IPS-NIHi7 (cell line): ENCODE measurements around the gene HDAC9.

Experiments
- DNase-seq: peaks from one replicate; pipeline ENCODE4 v3.0.0; 2012; ENCODE audit warnings: mixed read lengths; ENCODE audit errors: extremely low spot score

The HDAC9 gene

DNA sequence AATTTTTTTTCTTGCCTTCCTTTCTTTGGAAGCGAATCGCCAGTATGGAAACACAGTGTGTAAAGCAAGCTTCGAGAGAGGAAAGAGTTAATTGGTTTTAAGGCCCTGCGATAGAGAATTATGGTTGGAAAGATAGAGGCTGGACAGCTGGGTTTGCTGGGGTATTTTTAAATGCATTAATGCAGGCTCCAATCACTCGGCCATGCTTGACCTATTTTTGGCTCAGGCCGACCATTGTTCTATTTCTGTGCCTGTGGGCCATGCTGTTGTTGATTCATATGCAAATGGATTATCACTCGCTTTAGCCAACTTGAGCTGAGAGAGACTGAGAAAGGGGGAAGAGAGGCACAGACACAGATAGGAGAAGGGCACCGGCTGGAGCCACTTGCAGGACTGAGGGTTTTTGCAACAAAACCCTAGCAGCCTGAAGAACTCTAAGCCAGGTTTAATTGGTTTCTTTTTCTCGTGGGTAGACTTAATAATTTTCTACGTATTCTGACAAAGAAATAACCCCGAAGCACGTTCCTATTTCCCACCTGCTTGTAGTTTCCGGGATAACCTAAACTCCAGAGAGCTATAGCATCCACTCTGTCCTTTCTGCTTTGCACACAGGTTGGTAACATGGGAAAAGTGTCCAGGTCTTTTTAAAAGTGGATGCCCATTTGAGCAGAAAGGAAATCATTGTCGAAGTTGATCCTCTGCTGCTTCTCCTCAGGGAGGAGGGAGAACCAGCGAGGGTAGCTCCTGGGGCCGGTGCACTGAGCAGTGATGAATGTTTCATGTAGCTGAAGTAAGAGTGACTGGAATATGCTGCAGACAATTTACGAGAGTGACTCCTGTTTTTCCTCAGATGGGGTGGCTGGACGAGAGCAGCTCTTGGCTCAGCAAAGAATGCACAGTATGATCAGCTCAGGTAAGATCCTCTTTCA, at the start of gene HDAC9:
Gene HDAC9 (plus strand): TSS at position 338 of the 929 bp plus-strand sequence. CDS start 554 bp downstream, at position 892.
- DNase-seq, result peak; percentile 42

DNA sequence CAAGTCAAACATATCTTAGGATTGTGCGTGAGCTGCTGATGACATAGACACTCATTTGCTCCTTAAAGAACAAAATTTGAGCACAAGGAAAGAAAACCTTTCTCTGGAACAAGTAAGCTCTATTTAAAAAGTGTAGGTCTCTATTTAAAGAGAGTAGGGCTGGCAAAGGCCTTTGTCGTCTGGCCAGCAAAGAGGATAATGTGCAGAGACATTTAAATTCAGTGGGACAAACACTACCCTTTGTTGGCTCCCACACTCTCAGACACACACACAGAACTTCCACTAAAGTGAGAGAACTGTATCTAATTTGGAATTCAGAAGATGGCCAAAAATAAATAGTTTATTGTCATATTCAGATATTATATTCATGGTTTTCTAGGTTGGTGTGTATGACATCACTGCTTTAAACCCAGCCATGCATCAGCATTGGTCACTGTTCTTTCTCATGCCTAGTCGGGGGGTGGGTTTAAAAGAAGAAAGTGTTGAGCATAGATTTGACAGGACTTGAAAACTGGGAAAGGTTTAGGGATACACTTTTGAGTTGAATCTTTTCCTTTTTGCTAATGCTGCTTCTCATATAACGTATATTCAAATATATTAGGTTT, 49.5 kb upstream of the HDAC9 start:
- DNase-seq, result no peak

DNA sequence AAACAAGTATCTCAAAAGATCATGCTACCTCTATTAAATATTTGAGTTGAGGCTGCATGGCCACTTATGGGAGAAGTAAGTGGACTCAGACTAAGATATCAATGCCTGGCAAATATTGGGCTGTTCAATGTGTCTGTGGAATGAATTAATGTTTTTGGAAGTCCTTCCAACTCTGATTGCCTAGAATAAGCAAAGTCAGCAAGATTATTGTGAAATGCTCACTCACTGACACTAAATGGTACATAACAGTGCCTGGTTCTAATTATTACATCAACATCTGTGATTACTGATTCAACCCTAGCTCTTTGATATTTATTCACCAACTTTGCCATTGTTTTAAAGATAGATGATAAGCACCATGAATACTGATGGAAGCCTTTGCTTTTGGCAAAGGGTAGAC, 45.5 kb upstream of the HDAC9 start:
- DNase-seq, result no peak

DNA sequence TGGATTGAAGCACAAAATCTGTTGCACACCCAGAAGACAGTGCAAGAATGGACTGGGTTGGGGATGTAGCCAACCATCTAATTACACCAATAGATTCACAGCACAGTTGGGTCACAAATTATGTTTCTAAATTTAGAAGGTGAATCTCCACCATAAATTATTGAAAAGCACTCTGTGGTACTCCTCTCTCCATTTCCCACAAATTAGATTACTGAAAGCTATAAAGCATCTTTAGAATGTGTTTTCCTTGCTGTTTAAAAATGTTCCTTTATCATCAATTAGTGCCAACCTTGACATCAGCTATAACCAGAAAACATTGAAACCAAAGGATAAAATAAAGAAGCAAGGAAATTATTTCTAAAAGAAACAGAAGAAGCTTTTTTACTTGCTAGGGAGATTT, 39.9 kb upstream of the HDAC9 start:
- DNase-seq, result no peak

DNA sequence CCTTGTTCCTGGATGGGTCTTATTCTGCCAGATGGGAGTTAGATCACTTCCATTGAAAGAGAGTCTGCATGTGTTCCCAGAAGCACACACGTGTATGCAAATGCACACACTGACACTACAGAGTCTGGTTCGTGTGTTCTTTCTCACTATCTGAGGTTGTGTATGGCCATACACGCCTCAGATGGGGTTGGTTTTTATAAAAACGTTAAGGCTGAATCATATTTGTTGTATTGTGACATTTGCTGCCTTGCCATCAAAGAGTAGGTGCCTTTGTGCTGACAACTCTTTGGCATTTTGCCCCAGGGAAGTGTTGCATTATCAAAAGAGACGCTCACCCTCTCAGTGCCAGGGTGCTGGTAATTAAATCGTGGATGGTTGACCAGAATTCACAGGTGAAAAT, 37.7 kb upstream of the HDAC9 start:
- DNase-seq, result no peak

DNA sequence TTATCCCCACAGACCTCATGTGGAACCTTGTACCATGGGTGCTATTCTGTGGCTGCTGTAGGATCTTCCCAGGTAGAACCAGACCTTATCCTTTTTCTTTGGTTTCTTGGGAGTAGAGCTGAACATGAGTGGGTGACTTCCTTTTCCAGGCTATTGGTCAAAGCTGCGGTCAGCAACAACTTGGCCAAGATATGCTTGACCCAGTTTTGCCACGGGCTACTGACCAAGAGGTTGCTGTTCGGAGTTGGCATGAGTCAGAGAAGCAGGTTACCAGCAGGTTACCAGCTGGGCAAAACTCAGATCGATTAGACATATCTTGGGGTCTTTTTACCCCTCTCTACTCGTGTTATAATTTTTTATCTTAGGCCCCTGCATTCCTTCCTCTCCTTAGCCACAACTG, 36.7 kb upstream of the HDAC9 start:
- DNase-seq, result no peak

DNA sequence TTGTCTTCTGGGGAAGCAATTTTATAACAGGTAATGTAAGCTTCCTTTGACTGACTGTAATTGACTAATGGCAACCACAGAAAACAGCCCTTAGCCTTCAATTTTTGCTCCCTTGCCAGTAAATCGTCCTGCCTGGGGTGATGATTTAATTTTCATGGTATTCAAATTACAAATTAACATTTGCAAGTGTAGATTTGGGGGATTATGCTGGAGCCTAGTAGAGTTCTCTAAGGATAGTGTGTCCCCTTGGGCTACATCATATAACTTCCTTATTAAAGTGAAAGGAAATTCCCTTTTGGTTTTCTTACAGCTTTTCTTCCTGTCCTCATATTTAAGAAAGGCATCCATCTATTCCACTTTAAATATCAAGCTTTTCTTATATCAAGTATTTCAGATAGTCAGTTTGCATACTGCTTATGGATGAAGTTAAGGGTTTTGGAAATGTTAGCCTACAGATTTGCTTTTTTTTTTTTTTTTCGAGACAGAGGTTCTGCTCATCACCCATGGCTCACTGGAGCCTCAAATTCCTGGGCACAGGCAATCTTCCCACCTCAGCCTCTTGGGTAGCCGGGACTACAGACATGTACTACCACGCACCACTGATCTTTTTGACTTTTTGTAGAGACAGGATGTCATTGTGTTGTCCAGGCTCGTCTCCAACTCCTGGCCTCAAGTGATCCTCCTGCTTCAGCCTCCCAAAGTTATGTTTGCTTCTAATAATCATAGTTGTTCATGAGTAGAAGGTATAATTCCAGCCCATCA, 35.9 kb upstream of the HDAC9 start:
- DNase-seq, result no peak

DNA sequence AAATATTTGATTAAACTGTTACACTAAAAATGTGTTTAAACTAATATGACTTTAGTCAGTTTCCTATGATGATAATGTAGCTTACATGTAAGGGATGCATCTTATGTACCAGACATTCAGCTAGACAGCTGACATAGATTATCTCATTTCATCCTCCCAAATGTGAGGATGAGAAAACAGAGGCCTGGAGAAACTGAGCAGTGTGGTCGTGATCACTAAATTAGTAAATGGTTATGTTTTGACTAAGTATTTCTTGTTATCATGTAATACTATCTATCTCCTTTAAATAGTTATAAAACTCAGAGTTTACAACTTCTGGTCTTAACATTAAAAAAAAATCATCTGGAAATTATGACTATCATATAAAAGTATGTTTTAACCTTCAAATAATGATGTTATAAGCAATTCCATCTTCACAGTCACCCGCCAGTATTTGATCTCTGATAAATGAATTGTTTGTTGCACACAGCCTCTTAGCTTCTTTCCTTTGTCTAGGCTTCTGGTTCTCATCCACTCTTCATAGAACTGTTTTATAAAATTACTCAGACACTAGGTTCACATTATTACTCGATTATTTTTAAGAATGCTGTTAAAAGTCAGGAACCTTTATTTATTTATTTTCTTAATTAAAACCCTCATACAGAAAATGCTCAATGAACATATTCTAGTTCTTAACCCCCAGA, 33.6 kb upstream of the HDAC9 start:
- no peak for DNase-seq

DNA sequence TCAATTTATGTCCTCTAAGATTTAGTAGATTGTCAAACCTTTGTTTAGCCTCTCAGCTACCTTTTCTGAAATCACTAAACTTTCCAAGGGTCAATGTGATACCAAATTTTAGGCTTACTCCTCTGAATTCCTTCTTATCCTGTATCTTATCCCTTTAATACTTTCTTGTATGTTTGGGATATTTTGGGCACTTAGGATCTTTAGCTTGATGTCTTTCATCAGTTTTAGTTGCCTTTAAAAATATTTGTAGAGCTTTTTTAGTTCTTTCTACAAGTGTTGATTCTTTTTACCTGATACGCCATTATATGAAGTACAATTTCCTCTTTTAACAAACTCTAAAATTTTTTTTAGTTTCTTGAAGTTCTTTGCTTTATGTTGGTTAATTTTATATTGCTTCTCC, 30.7 kb upstream of the HDAC9 start:
- DNase-seq, result no peak

DNA sequence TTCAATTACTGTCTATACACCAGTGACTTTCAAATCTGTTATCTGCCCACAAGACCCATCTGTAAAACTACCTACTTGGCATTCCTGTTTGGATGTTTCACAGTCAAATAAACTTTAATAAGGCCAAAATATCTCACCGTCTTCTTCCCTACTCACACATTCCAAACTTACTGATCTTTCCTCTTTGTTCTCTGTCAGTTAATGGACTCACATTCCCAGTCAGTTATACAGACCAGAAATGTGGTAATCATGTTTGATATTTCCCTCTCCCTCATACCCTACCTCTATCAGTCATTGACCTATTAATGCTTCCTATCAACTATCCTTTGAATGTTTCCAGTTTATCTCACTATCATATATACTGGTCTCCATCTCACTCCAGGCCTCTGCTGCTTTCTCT, 28.5 kb upstream of the HDAC9 start:
- DNase-seq, result no peak

DNA sequence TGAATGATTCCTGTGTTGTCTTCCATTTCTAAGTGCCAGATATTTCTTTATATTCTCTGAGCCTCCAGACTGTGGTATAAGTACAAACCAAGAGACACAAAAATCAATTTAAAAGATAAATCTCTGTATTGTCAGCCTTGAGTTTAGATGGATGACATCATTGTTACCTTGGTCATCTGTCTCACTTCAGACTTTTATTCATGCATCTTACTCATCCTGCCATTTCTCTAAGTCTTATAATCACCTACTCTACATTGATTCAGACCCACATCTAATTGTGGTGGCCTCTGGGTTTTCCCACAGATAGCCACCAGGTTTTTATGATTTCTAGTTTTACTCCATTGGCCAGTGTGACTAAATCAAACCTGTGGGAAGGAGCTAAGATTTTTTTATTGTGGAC, 26.8 kb upstream of the HDAC9 start:
- DNase-seq, result no peak

DNA sequence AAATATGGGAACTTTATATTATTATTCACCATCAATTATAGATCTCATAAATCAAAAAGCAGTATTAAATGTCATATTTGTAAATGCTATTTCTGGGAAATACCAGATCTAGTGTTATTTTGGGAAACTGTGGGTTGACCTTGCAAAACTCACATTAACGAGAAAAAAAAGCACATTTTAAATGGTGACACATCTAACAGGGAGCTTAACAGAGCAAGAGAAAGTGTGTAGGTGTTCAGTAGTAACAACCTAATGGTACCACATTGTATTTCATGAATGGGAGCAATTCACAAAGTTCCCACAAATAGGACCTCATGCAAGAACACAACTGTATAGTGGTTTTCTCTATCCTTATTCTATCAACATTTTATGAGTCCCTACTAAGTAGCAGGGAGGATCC, 26.2 kb upstream of the HDAC9 start:
- no peak for DNase-seq

DNA sequence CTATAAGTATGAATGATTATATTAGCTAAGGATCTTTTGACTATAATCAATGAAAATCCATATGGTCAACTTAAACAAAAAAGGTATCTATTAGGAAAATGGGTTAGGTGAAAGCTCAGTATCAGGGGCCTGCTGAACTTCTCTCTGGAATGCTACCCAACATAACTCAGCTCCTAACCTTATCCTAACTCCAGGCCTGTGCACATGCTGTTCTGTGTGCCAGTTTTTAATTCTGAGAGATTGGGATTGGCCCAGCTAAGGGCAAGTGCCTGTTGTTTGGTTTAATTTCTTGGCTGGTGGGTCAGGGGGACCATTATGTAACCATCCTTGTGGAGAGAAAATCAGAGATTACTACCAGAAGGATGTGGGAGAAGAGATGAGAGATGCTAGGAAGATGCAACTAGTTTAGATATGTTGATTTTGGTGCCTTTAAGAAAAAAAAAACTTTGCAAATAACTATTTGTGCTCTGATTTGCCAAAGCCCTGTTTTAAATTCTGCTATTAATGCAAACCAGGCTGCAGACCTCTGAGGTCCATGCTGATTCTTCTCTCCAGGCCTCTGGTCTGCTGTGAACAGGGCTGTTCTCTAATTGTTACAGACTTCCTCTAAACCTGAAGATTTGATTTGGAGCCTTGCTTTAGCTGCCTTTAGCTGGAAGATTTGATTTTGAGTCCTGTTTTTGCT, 23.9 kb upstream of the HDAC9 start:
- DNase-seq, result no peak

DNA sequence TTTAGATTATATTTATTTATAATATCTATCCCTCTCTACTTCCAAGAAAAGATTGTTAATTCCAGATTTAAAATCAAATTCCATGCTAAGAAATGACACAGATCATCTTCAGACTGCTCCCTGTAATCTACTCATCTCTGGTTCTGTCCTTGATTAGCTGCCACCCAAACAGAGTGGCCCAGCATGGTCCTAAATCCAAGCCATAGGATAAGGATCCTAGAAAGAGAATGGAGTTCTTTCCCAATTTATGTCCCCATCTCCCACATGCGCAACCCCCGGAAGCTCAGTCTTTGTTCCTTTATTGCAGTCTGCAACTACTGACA, 23.4 kb upstream of the HDAC9 start:
- DNase-seq, result no peak

DNA sequence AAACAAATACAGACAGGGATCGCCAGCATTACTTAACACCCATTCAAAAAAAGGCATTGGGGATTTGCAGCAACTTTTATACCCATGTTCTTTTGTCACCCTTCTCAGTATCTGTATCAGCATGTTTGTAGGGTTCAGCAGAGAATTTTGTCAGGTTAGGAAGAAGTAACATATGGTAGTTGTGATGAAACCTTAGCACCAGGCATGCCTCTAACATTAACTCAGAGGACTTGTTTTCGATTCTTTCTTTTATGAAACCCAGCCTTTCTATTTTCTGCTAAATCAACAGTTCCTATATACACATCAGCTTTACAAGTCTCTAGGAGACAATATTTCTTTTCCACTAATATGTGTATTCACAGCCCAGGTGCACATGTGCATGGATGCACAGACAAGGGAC, 22.4 kb upstream of the HDAC9 start:
- no peak for DNase-seq

DNA sequence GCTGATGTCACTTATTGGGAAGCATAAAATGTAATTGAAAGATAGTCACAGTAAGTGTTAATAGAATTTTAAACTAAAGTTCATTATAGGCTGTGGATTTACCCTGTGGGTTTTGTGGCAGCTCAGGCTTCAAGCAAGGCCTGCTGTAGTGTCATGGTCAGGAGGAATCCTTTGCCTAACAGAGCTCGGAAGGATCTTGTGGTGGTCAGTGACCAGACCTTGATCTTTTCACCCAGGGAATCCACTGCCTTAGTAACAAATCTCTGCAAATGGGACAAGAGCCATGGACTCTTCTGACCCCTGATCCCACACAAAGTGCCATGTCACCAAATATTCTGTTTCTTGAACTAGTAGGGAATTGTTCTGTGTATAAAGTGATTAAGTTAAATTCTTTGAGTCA, 20.6 kb upstream of the HDAC9 start:
- no peak for DNase-seq

DNA sequence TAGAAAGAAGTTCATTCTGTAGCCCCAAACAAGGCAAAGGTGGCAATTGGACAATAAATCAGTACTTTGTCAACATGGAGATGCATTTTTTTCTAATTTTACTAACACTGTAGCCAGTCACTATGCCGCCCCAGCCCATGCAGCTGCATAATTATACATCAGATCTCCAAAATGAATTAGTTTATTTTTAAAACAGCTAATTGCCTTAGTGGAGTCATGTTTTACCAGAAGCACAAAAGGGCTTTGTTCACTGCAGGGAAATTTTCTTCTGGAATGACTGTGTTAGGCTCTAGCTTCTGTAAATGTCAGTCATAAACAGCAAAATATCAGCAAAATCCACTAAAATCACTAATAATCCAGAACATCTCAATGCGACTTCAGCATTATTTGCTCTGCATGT, 20.1 kb upstream of the HDAC9 start:
- DNase-seq, result no peak

DNA sequence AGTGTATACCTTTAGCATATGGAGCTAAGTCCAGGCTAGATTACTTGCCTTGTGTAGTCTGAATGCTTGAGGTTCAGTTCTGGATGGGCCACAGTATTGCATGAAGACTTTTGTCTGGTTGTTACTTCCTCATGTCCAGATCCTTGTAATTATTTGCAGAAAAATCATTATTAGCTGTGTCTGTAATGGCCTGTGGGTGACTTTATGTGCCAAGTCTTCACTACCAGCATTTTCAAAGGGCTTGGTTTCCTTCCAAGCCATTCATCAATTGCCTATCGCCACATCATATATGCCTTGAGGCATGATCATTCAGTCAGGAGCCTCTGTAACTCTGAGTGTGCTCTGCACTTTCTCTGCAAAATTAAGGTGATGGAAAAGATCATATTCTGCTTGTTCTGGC, 13.8 kb upstream of the HDAC9 start:
- no peak for DNase-seq

DNA sequence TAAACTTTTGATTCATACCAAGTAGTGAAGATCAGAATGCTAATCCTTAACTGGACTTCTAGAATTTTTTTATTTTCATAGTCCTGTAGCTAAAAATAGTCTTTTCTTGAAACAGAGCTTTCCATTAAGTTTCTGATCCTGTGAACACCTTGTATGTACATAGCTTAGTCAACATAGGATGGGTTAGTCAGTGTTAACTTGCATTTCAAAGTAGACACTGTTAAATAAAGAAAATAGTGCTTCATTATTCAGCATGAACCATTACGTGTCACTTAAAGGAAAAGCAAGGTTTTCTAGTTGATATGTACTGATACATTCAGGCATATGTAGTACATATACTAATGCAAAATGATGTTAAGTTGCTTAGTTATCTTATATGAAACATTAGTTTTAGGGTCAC, 7.5 kb upstream of the HDAC9 start:
- DNase-seq, result no peak

DNA sequence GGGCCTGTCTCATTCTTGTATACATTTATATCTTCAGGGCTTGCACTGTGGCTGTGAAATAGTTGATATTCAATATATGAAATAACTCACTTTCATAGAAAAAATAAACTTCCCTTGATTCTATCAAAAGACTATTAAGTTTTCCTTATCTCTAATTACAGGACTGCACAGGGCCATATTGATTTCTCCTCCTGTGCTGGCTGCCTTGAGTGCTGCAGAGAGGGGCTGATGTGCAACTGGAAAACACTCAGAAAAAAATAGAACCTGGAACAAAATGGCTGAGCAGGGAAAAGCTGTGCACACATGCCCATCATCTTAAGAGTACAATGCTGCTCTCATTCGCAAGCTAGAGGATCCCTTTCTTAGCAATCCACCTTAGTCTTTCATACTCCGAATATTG, 5.9 kb upstream of the HDAC9 start:
- no peak for DNase-seq

DNA sequence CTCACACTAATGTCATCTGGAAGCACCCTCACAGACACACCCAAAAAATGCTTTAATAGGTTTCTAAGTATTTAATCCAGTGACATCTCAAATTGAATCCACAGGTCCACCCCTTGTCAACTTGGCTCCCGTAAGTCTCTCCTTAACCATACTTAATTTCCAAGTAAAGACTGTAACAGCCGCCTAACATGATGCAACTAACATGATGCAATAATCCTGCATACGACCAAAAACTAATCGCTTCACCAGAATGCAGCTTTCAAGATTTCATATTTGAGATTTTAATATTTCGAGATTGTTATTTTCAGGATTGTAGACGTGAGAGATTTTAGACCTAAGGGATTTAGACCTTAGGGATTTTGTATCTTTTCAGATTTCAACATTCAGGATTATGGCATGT, 3.7 kb upstream of the HDAC9 start:
- DNase-seq, result no peak

DNA sequence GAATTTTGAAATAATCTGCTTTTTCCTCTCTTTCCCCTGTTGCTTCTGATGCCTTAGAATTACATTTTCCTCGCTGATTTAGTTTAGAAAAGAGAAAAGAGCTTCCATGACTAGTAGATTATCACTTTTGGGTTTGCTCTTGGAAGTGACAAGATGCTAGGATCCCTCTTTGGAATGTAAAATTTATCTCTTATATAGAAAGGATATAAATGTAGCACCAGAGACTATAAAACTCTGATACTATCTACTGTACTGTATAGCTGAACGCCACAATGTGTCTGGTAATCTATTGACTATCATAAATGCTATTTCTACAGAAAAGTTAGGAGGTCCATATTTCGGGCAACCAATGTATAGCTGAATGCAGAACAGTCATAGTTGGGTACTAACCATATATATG, 1.1 kb upstream of the HDAC9 start:
- DNase-seq, result no peak
